Muscle of arm (tissue), 14 donors: Measurements from ENCODE around the gene PDZK1IP1. TPM values are rescaled to one million over a fixed set of nuclear protein-coding genes. Genes with fewer than 3 reads are reported as not detected.

ENCODE experiments used
- DNase-seq: peaks from one replicate; pipeline ENCODE4 v3.0.0-alpha.2; 2013
- long read RNA-seq, 11 donors: transcript quantifications; one replicate each; lab custom pipeline, GENCODE V29; 2026
- polyA plus RNA-seq, 12 donors: library from polyadenylated mRNA; unstranded; fragments of 120-200 nt; gene quantifications; one replicate each; pipeline ENCODE4 v1.2.1, GENCODE V29; 2013; ENCODE audit not compliant: insufficient read length in 12 of 12

PDZK1IP1 gene, protein sequence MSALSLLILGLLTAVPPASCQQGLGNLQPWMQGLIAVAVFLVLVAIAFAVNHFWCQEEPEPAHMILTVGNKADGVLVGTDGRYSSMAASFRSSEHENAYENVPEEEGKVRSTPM
- polyA plus RNA-seq, result under 1 TPM in 6 of 12 donors, not detected in 6; 0.27 to 0.54 (median 0.37) TPM
- long read RNA-seq, donor 1, partial matches to known transcripts, result 0 of 2 reads
- long read RNA-seq, donor 1, other reads (novel, unspliced or antisense), result 0 of 2 reads
- long read RNA-seq, donor 2, result 0 reads
- long read RNA-seq, donor 3, result 0 reads
- long read RNA-seq, donor 4, result 0 reads
- long read RNA-seq, donor 5, result 0 reads
- long read RNA-seq, donor 6, result 0 reads
- long read RNA-seq, donor 7, result 0 reads
- long read RNA-seq, donor 8, partial matches to known transcripts, result 0 of 1 reads
- long read RNA-seq, donor 8, other reads (novel, unspliced or antisense), result 0 of 1 reads
- long read RNA-seq, donor 9, result 0 reads
- long read RNA-seq, donor 10, result 0 reads
- long read RNA-seq, donor 11, result 0 reads

DNA sequence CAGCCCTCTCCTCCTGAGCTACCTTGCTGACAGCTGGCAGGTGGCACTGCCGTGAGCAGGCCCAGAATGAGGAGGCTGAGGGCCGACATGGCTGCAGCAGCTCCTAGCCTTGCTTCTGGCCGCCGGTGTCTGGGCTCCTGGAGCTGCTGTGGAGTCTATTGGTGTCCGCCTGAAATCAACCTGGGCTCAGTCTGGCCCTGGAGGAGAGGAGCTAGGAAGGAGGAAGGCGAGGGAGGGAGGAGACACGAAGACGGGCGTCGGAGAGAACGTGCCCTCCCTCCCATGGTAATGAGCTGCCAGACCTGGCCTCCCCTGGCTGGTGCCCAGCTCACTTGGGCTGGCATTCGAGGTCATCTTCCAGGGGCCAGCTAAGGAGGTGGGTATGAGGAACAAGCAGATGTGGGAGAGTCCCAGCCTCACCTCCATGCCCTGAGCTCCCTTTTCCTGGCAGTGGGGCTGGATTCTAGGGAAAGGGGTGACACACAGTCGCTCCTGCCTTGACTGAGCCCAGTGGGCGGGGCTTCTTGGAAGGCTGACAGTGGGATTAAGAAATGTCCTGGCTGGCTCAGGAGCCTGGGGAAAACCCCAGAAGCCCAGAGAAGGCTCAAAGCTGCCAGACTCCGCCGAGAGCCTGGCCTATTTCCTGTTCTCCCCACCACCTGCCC is at the start of gene PDZK1IP1:
PDZK1IP1 (minus strand) TSS at position 193 of the 665 bp plus-strand sequence; CDS start at position 89, 104 bp downstream.
- no peak for DNase-seq

DNA sequence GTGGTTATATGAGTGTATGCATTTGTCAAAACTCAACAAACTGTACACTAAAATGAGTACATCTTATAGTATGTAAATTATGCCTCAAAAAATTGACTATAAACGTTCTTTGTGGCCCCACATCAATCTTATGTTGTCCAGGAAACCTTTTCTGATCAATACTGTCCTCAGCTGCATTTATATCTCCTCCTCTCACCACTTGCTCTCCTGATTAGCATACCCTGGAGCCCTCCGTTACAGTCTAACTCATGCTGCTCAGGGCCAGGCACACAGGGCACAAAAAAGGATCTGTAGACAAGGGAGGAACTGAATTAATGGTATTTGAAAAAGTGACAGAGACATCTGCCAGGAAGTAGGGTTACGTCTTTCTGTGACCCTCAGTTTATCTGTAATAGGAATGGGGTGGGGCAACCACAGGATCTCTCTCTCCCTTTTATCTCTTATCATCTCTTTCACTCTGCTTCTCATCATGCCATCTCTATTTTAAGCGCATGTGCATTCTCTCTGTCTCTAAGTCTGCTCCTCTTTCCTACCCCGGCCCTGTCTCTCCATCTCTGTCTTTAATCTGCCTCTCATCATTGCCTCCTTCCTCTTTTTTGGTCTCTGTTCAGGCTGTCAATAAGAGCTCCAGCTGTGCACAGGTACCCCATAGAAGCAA is 49.2 kb upstream of the PDZK1IP1 start:
- no peak for DNase-seq

DNA sequence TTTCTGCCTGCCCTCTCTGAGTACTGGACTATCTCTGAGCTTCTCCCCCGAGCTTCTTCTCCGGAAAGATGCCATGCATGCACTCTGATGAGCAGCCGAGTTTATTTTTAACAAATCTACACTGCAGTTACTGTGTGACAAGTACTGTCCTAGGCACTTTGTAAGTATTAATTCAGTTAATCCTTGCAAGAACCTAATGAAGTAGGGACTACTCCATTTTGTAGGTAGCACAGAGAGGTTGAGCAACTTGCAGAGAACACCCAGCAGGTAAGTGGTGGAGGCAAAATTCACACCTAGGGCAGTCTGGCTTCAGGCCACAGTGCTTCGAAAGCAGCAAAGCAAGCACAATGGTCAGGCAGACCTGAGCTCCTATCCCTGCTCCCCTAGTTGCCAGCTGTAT is 46.0 kb upstream of the PDZK1IP1 start:
- no peak for DNase-seq

DNA sequence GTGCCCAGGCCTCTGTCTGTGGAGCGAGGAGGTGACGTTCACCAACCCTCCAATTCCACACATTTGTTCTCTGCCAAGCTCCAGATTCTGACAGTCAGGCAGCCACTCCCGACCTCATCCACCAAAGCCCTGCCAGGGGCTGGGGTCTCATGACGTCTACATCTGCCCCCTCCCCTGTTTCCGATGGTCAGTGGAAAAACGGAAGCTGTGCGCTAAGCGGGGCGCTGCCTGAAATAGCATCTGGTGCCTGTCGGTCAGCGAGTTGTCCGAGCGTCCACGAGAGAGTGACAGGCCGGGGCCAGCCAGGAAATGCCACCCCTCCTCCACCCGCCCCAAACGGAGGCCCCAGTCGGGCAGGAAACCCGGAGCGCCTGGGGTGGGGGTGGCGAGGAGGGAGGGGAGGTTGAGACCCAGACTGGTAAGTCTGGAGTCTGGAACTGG is 45.4 kb upstream of the PDZK1IP1 start:
- no peak for DNase-seq

DNA sequence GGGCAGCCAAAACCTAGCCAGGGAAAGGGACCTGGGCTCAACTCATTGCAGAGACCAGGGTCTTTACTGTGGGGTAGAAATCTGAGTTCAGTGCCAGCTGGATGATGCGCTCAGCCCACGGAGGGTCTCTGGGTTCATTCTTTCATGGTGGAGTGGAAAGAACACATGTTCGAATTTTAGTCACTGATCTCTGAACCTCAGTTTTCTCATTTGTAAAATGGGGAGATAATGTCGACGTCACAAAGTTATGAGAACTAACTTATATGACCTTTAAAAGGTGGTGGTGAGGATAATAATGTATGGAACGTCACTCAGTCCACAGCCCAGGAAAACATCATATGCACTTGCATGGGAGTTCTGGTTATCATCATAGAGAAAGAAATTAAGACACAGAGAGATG is 43.4 kb upstream of the PDZK1IP1 start:
- no peak for DNase-seq

DNA sequence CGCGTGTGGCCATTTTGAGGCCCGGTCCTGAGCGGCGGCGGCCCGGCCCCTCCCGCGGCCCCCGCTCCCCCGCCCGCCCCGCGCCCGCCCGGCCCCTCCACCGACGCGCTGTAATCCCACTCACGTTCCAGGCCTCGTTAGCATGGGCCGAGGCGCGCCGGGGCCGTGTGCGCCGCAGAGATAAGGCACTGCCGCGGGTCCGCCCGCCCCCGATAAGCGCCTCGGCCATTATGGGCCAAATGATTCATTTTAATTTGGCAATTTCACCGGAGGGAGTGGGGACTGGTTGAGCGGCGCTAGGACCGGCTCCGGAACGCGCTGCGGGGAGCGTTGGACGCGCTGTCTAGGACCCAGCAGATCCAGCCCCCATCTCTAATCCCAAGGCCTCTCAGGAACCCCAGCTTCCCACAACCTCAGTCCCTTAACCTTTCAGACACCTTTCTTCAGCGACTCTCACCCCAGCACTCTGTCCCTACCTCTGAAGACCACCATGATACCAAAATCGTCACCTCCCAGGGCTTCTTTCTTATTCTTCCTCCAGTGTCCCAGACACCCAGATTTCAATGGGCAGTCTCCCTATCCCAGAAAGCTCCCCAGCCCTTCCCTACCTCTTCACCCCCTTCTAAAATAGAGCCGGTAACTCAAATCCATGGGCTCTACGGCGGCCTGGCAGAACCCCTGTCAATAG is 42.5 kb upstream of the PDZK1IP1 start, which contains the start of gene TAL1:
TAL1 (minus strand) TSS at position 39 of the 688 bp plus-strand sequence. CDS start 6,337 bp downstream, outside the sequence.
- DNase-seq, result no peak

DNA sequence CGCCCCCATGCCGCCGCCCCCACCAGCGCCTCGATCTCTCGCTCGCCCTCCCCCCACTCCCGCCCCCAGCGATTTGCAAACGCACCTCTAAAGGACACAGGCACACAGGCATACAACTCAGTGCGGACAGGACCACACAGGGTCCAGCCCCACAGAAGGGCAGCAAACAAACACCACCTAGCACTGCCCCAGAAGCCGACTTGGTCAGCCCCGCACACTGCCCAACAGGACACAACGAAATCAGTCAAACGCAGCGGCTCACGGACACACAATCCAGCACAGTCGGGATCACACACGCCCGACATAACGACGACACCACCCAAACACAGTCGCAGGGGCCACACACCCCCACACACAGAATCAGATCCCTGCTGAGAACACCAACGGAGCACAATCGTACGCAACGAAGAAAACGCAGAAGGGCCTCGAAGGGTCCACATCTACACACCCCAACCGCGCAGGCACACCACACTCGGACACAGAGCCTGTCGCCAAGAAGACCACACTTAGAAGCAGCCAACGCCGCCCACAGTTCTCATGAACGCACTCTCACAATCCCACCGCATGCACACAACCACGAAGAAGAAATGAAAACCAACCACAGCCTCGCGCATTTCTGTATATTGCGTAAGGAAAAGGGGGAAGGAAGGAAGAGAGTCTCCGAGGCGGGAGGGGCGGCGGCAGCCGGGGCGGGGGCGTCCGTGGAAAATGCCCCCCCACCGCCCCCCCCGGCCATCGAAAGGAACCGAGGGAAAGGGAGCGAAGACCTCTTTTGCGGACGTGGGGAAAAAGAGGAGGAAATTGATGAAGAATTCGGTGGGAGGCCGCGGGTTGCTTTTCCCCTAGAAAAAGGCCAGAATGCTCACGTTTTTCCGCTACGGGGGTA is 41.7 kb upstream of the PDZK1IP1 start:
- peak; percentile 67 for DNase-seq

DNA sequence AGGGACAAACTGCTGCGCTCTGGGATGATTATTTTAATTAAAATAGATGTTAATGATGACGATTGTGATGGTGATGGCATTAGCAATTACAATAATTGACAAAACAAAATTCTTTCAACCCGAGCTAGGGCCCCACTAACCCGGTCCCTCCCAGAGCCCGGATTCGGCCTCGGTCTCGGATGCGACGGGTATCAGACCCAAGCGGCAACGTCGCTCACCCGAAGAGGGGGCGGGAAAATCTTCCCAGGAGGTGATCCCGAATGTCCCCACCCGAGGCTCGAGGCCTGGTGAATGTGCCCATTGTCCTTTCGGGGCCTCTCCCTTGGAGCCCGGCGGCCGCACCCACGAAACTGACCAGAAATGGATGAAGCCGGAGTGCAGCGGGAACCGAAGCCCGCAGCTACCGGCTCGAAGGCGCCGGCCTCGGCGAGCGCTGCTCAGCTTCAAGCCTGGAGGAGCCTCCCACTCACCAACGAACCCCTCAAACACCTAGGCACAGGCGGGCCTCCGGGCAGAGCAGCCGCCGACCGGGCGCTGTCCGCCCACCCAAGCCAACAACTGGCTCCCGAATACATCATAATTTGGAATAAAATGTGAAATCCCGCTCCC is 41.0 kb upstream of the PDZK1IP1 start:
- no peak for DNase-seq

DNA sequence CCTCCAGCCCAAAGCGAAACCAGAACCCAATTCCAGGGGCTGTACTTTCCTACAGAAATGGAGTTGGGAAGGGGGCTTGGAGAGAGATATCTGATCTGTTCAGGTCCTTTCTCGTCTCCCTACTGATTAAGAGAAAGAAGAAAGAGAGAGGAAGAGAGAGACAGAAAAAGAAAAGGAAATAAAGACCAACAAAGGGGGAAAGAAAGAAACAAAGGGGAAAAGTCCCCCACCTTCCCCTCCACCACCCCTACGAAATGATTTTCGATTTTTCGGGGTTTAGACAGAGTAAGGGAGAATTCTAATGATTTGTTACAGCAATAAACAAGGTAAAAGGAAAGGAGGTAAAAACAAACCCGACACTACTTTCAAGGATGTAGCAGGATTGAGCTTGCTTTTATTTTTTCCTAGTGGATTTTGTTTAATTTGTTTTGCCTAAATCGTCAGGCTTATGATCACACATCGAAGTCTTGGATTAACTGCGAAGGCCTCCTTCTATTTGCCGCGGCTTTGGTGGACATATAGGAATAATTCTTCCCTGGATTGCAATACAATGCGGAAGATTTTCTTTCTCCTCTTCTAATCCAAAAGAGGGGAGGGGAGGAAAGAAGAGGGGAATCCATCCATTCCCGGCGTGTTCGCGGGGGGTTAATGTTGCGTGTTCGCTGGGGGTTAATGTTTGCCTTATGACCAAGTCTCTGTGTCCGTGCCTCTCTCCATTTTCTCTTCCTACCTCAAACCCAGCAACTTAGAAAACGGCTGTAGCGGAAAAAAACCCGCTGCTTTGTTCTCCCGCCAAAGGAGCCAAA is 40.3 kb upstream of the PDZK1IP1 start:
- no peak for DNase-seq

DNA sequence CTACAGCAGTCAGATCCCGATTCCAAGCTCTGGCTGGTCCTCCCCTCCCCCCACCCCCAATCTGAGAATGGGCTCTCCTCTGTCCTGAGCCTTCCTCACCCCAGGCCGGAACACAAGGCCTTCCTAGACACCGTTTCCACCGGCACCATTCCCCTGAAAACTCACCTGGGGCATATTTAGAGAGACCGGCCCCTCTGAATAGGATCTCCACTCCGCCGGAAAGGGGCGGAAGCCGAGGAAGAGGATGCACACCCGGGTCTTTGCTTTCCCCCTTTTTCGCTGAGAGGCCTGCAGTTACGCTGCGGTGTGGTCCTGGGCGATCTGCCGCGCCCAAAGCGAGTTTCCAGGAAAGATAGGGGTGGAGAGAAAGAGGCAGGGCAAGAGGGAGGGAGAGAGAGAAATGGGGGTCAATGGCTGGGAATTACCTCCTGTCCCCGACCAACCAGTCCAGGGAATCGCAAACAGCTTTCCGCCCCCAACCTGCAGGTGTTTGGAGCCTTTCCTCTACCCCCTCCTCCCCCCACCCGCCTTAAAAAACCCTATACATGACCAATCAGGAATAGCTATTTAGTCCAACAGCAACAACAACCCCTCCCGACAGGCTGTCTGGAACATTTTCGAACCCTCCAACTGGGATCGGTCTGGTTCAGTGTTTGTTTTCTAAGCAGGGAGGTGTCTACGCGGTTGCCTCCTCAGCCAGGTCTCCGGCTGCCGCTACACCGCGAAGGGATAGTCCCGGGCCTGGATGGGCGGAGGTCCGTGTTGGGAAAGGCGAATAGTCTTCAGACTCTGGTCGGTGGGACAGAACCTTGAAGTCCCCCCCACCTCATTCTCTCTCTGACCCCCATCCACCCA is 39.4 kb upstream of the PDZK1IP1 start:
- no peak for DNase-seq

DNA sequence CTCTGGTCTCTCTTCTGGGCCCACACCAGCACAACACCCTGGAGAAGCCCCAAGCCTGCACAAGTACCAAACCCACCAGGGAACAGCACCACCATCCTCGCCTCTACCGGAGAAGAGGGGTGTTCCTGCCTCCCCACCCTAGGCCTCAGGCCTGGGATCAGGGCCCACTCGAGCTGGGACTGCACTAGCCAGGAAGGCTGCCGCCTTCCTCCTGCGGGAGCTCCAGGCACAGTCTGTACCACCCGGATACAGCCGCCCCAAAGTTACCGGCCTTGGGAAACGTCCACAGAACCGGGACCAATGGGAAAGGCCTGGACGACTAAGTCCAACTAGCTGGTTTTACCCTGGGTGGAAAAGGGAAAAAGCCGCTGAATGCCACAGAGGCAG is 38.8 kb upstream of the PDZK1IP1 start:
- no peak for DNase-seq

DNA sequence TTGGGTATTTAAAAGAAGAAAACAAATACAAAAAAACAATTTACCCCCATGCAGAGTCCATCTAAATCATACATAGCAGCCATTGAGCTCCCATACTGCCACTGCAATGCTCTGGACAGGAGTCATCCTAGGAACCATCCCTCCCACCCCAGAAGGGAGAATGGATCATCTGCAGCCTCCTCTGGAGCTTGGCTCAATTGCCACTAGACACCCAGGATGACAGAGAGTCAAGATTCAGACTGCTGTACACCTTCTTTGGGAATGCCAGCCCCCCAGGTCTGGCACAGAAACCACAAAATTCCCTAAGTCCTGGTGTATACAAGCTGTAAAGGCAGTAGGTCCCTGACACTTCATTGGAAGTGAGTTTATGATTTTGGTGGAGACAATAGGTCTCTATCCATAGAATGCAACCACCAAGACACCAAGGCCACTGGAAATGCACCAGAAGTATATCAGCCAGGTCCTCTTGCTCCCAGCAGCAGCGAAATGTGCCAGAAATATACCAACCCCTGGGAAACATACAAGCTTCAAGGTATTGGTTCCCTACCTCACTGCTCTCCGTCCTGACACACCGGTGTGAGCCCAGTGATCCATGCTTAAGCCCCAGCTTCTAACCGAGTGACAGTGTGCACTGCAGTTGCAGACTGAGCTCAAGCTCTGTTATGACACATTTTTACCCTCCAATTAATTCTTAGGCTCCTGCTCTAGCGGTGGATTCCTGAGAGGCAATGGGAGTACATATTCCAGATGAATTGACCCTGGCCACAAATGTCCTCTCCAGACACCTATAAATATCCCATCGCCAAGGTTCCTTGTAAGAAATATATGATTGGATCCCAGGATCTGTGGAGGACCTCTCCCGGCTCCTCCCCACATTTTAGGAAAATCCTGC is 37.8 kb upstream of the PDZK1IP1 start:
- no peak for DNase-seq

DNA sequence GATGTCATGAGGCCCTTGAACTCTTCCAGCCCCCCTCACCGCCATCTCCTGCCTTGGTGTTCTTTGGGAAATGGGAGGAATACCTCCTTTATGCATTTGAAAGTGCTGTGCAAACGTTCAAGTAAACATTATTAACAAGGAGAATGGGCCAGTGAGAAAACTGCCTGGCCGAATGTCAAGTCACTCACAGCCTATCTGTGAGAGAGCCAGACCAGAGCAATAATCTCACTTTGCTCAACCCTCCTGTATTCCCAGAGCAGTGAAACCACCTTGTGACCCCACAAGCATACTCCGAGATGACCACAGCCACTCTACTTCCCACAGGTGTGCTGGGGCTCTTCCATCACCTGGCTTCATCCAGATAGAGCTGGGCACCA is 37.0 kb upstream of the PDZK1IP1 start:
- no peak for DNase-seq

DNA sequence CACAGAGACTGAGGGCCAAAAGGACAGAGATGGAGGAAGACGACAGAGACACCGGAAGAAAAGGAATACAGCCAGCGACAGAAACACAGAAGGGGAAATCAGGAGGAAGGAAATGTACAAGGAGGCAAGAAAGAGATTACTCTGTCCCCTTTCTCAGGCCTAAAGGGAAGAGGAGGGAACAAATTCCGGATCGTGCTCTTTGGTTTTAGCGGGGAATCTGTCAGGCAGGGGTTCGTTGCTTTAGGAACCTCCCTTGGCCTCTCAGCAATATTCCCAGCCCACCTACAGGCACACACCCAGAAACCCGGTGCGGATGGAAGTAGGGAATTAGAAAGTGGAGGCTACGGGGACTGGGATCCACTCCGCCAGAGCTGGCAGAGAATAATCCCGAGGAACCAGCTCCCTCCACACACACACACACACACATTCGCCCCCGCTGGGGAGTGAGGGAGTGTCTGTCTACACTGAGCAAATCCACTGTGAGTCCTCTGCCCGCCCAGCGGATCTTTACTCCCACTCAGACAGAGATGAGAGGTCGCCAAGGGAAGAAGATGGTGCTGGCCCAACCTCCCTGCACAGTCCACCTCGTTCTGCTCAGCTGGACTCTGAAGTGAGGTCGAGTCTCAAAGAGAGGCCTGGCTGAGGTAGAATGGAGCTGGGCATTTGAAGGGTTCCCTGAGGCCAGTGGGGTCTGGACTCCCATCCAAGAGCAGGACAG is 36.4 kb upstream of the PDZK1IP1 start:
- DNase-seq, result no peak

DNA sequence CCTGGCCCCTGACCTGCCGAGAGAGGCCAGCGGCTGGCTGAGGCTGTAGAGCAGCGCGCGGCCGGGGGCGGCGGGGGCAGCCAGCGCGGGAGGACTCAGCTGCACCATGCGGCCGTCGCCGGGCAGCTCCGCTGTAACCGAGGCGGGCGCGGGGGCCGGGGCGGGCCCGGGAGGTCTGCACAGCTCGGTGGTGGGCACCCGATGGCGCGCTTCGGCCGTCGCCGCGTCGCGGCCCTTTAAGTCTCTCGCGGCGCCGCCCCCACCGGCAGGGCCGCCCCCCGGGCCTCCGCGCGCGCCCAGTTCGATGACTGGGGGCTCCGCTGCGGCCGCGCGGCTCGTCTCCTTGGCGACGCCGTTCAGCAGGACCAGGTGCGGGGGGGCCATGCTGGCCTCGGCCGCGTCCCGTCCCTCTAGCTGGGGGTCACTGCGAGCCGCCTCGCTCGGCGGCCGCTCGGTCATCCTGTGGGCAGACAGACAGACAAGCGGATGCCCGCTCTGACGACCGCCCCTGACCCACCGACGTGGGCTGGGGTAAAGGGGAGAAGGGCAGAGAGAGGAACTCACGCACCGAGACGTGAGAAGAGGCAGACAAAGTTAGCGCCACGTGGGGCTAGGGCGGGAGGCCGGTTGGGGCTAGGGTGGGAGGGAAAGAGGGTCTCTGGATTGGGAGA is 35.7 kb upstream of the PDZK1IP1 start:
- no peak for DNase-seq
